Omental fat pad (tissue), 4 donors: ENCODE results near the gene TLR7. TPM values are rescaled to one million over a fixed set of nuclear protein-coding genes. Genes with fewer than 3 reads are reported as not detected.

Source experiments
- ATAC-seq: fragments of 150-250 bp; one replicate; pipeline ENCODE4 v1.9.1; 2016; ENCODE audit warnings: mild to moderate bottlenecking, moderate library complexity; ENCODE audit not compliant: low FRiP score
- DNase-seq: peaks from one replicate; pipeline ENCODE4 v3.0.0-alpha.2; 2019; ENCODE audit warnings: low spot score
- CTCF ChIP-seq, 3 donors: fragments of 450-650 bp; IDR thresholded peaks; one replicate each; pipeline ENCODE4 v1.5.1; 2016 to 2017; ENCODE audit warnings: antibody characterized with exemption in 3 of 3, mild to moderate bottlenecking in 3 of 3, moderate library complexity in 2 of 3
- total RNA-seq, 4 donors: library from RNA; depleted of rRNA; stranded (reverse); fragments of >200 nt; gene quantifications; one replicate each; pipeline ENCODE4 v1.1.0, GENCODE V29; 2016

The TLR7 gene
- total RNA-seq: 1 to 10 TPM in 2 of 4 donors, under 1 TPM in 2; 0.32 to 1.3 (median 0.95) TPM

GRCh38 chrX:12866451-12867377 lies at the start of gene TLR7:
Gene TLR7, plus strand, starts transcription at chrX:12867072. Its CDS starts 507 bp downstream, at chrX:12867579.
- ATAC-seq (no peak), DNase-seq (no peak)
- TF ChIP-seq CTCF (IDR thresholded peaks at IDR 0.05): no peak

DNA sequence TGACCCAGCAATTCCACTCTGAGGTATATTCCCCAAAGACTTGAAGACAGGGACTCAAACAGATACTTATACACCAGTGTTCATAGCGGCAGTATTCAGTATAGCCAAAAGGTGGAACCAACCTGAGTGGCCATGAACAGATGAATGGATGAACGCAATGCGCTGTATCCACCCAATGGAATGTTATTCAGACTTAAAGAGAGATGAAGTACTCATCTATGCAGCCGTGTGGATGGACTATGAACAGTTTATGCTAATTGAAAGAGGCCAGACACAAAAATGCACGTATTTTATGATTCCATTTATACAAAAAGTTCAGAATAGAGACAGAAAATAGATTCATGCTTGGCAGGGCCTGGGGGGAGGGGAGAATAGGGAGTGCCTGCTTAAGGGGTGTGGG lies 49.3 kb upstream of the TLR7 start:
- TF ChIP-seq CTCF (IDR thresholded peaks at IDR 0.05): no peak
- DNase-seq: no peak
- ATAC-seq: no peak

- no peak for ATAC-seq
- no peak for TF ChIP-seq CTCF (IDR thresholded peaks at IDR 0.05)
- no peak for DNase-seq
Measured at GRCh38 chrX:12819222-12819621, 47.6 kb upstream of the TLR7 start.

DNA sequence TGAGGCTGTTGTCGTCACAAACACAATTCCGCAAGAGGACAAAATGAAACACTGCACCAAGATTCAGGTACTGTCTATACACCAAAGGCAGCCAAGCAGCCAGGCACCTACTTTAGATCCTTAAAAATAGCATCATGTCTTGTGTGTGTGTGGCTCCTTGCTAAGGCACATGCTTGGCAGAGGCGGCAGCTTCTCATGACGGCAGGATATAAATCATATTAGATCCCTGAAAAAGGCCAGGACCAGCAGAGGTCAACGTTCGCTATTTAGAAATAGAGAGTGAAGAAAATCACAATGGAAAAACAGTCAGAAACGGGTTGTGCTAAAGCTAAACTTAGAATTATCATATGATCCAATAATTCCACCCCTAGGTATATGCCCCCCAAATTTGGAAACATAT lies 46.1 kb upstream of the TLR7 start:
- DNase-seq (no peak), ATAC-seq (no peak)
- TF ChIP-seq CTCF (IDR thresholded peaks at IDR 0.05): no peak

- DNase-seq (no peak), ATAC-seq (no peak)
- TF ChIP-seq CTCF (IDR thresholded peaks at IDR 0.05): no peak
Measured at GRCh38 chrX:12824944-12825343, 41.9 kb upstream of the TLR7 start.

DNA sequence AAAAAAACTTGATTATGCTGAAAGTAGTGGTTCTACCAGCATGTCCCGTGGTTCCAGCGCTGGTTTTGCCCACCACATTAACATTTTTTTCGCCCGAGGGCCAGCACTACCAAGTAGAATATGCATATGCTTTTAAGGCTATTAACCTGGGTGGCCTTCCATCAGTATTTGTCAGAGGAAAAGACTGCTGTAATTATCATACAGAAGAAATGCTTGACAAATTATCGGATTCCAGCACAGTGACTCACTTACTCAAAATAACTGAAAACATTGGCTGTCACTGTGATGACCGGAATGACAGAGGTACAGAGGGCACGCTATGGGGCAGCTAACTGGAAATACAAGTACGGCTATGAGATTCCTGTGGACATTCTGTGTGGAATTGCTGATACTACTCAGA lies 41.1 kb upstream of the TLR7 start:
- TF ChIP-seq CTCF (IDR thresholded peaks at IDR 0.05): no peak
- DNase-seq: no peak
- no peak for ATAC-seq
